ENCODE results near the gene SMYD3.

The SMYD3 gene

DNA sequence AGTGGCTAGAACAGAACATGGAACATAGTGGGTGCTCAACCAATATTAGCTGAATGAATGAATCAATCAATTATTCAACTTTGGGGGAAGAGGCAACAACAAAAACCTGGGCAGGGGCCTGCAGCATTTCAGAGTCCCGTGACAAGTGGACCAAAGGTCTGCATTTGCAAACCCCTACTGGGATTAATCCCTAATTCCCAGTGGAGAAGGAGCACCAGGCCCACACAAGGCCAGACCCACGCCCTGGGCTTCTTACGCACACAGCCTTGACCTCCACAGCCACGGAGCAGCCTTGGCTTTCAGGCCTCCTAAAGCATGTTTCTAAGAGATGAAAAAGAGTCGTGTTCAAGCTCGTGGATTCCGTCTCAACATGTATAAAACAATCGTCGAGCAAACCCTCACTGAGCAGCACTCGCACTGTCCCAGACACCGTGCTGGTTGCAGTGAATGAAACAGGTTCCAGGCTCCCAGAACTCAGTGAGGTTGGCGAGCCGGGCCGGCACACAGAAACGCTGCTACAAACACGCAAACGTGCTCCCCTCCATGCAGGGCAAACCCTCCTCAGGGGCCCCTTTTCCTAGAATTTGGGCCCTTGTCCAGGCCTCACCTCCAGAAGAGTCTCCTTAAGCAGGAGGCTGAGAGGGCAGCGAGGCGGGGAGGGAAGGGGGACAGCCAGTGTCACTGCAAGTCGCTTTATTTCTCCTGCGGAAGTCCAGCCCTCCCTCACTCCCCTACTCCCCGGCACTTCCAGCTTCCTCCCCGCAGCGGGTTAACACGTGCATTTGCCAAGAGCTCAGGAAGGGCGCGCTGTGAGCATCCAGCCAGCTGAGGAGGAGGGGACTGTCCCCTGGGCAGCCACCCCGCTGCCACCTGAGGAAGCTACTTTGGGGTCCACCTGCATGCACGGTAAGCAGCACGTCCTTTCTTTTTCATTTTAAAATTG lies 795.8 kb downstream of the SMYD3 start:
- in situ Hi-C loops (cut with HindIII; ENCODE audit: low pct_ligation_motif_present, low sequenced_read_pairs): no loop called here
- no peak for DNase-seq
- Histone ChIP-seq H3K27me3 (replicated peaks) (no peaks in the 10 kb centered on the region), H3K36me3 (replicated peaks) (no peaks in the 10 kb centered on the region), H3K27ac (no peak overlapping the region), H3K4me3 (ENCODE audit: low read depth, low read length) (no peak overlapping the region)
- TF ChIP-seq, protein P1, sequence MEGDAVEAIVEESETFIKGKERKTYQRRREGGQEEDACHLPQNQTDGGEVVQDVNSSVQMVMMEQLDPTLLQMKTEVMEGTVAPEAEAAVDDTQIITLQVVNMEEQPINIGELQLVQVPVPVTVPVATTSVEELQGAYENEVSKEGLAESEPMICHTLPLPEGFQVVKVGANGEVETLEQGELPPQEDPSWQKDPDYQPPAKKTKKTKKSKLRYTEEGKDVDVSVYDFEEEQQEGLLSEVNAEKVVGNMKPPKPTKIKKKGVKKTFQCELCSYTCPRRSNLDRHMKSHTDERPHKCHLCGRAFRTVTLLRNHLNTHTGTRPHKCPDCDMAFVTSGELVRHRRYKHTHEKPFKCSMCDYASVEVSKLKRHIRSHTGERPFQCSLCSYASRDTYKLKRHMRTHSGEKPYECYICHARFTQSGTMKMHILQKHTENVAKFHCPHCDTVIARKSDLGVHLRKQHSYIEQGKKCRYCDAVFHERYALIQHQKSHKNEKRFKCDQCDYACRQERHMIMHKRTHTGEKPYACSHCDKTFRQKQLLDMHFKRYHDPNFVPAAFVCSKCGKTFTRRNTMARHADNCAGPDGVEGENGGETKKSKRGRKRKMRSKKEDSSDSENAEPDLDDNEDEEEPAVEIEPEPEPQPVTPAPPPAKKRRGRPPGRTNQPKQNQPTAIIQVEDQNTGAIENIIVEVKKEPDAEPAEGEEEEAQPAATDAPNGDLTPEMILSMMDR (IDR thresholded peaks at IDR 0.05; ENCODE audit: low read depth, low read length, missing control alignments): no peak

DNA sequence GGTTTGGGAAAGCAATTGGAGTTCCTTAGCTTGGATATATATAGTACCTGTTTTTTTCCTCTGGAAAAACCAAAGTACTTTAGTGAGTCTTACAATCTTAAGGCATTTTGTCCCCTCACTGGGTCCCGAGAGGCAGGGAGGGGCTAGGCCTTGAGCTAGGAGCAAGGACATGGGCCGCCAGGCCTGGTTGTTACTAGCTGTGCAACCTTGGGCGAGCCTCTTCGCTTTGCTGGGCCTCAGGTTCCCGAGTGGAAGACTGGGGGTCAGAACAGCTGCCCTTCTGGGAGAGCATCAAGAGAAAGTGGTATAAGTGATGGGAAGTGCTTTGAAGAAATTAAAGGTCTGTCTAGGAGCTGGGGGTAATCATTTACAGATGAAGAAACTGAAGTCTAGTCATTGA lies 799.1 kb downstream of the SMYD3 start:
- H3K27me3 ChIP-seq (replicated peaks): no peaks in the 10 kb centered on the region
- no peak overlapping the region for H3K27ac ChIP-seq
- no peaks in the 10 kb centered on the region for H3K36me3 ChIP-seq (replicated peaks)
- no peak overlapping the region for H3K4me3 ChIP-seq (ENCODE audit: low read depth, low read length)
- in situ Hi-C loops (cut with HindIII; ENCODE audit: low pct_ligation_motif_present, low sequenced_read_pairs): no loop called here
- no peak for DNase-seq
- TF ChIP-seq, protein P1 (IDR thresholded peaks at IDR 0.05; ENCODE audit: low read depth, low read length, missing control alignments): no peak

DNA sequence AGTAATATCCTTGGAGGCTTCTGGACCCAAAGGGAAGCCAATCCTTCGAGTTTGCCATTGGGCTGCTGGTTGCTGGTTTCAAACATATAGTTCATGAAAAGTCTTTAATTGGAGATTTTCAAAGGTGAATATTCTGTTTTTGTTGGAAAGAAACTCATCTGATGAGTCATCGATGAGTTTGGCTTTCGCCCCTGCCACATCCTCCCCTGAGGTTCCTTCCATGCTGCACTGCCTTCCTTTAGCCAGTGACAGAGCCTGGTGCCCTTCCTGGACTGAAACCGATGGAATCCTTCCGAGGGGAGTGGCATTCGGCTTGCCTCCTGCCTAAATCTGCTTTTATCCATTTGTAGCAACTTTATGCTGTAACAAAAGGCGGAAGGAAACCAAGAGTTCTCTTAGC lies 802.3 kb downstream of the SMYD3 start:
- in situ Hi-C loops (cut with HindIII; ENCODE audit: low pct_ligation_motif_present, low sequenced_read_pairs): no loop called here
- Histone ChIP-seq H3K27ac (no peak overlapping the region), H3K4me3 (ENCODE audit: low read depth, low read length) (no peak overlapping the region), H3K27me3 (replicated peaks) (no peaks in the 10 kb centered on the region), H3K36me3 (replicated peaks) (no peaks in the 10 kb centered on the region)
- TF ChIP-seq, protein P1 (IDR thresholded peaks at IDR 0.05; ENCODE audit: low read depth, low read length, missing control alignments): peak; percentile 27
- DNase-seq: peak; percentile 37

DNA sequence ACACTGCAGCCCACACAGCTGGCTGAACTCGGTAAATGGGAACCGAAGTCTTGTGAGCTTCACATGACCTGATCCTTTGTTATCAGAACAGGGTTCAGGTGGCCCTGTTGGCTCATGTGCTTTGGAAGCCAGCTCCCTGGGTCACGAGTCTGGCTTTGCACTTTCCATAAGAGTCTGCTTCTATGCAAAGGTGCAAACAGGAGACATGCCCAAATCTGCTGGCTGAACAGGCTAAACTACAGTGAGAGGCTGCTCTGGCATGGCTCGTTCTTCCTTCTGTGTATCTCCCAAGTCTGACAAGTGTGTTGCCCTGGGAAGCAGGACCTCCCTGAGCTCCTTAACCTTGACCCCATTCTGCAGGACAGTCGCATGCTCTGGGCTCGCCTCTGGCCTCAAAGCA lies 802.7 kb downstream of the SMYD3 start:
- no peak for DNase-seq
- Histone ChIP-seq H3K27ac (no peak overlapping the region), H3K27me3 (replicated peaks) (no peaks in the 10 kb centered on the region), H3K36me3 (replicated peaks) (no peaks in the 10 kb centered on the region), H3K4me3 (ENCODE audit: low read depth, low read length) (no peak overlapping the region)
- in situ Hi-C loops (cut with HindIII; ENCODE audit: low pct_ligation_motif_present, low sequenced_read_pairs): no loop called here
- TF ChIP-seq, protein P1 (IDR thresholded peaks at IDR 0.05; ENCODE audit: low read depth, low read length, missing control alignments): no peak

DNA sequence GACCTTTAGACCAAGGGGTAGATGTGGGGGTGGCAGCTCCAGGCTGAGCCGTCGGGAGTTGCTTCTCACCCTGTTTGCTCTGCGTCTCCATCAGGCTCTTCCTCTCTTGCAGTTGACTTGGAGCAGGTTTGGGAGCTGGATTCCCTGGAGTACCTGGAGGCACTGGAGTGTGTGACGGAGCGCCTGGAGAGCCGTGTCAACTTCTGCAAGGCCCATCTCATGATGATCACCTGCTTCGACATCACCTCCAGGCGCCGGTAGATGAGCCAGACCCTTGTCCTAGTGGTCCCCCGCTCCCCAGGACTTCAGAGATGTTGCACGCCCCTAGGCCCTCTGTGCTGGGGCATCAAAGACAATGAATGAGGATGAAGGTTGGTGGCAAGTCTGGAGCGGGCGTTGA lies 804.7 kb downstream of the SMYD3 start:
- TF ChIP-seq, protein P1 (IDR thresholded peaks at IDR 0.05; ENCODE audit: low read depth, low read length, missing control alignments): no peak
- no peak for DNase-seq
- in situ Hi-C loops (cut with HindIII; ENCODE audit: low pct_ligation_motif_present, low sequenced_read_pairs): no loop called here
- H3K27me3 ChIP-seq (replicated peaks): no peaks in the 10 kb centered on the region
- no peaks in the 10 kb centered on the region for H3K36me3 ChIP-seq (replicated peaks)
- H3K4me3 ChIP-seq (ENCODE audit: low read depth, low read length): no peak overlapping the region
- no peak overlapping the region for H3K27ac ChIP-seq
